Activated CD8-positive, alpha-beta memory T cell treated with anti-CD3 and anti-CD28 coated beads, Interleukin-2, amount 50 U/mL, for 24 hours (primary cell): ENCODE results near the gene SLC48A1.
"Not testable (repeated sequence)": the region's sequence is repeated elsewhere in the genome, so short reads cannot be mapped to it uniquely, and the experiment has no call there.

Experiments used
- DNase-seq: peaks from one replicate; pipeline ENCODE4 v3.0.0-alpha.2; 2020; ENCODE audit errors: extremely low read depth

SLC48A1 gene

DNA sequence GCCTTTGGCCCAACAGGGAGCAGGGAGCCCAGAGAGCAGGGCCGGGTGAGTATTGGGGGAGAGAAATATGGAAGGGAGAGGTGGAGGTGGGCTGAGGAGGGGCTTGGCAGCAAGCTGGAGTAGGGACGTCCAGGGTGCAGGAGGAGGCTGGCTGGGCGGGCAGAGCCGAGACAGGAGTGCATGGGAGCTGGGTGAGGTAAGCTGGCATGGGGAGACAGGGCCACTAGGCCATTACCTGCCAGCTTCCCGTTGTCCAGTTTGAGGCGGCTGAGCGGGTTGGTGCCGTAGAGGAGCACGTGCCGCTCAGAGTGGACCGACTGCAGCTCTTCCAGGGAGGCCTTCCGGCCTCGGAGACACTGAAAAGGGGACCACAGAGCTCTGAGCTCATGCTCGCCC lies 18.3 kb downstream of the SLC48A1 start:
- DNase-seq: no peak

DNA sequence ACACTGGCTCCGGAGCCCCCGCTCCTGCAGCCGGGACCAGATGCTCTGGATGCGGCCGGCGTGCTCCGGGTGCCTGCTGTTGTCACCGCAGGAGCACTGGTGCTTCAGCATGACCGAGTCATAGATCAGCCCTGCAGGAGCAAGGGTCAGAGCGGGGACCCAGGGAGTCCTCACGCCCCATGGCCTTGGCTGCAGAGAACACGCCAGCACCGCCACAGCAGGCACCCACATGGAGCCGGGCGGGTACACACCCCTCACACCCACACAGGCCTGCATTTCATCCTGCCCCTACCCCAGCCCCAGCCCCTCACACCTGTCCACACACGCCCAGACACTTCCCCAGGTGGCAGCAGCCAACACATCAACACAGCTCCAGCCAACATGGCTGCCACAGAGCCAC lies 18.8 kb downstream of the SLC48A1 start:
- no peak for DNase-seq

DNA sequence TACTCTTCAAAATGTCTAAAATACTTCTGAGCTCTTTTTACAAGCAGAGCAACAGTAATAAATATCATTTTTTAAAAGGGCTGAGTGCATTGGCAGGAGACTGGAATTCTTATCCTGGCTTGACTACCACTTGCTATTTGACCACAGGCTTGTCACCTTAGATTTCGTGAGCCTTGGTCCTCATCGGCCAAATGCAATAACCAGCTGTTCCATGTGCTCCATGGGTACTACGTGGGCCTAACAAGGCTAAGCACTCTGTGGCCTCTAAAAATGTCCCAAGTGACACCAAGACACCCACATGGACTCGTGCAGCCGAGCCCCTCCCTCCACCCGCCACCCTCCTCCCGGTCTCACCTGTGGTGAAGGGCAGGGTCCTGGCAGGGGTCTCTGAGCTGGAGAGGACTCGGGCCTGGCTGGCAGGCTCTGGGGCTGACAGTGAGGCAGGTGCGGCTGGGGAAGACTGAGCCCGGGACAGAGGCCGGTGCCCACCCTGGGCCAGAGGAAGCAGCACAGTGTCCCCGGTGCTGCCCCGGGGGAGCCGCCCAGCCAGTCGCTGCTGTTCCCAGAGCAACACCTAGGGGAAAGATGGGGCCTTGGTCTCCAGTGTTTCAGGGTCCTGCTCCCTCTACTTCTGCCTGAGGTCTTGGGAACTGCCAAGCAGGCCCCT lies 20.1 kb downstream of the SLC48A1 start:
- DNase-seq: no peak

DNA sequence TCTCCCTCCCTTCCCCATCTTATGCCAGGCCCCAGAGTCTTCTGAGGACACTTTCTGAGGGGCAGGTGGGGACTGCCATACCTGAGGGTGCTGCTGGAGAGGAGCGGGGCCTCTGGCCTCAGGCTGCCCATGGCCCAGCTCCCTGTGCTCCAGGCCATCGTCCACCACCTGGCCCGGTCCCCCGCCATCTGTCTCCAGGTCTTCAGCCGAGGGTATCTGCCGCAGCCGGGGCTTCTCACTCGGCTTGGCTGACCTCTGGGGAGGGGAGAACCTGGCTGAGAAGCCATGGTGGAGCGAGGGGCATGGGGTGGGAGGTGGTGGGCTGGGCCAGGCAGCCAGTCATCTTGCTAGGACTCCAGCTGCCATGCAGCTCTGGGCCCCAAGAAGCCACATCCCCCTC lies 21.6 kb downstream of the SLC48A1 start:
- no peak for DNase-seq

DNA sequence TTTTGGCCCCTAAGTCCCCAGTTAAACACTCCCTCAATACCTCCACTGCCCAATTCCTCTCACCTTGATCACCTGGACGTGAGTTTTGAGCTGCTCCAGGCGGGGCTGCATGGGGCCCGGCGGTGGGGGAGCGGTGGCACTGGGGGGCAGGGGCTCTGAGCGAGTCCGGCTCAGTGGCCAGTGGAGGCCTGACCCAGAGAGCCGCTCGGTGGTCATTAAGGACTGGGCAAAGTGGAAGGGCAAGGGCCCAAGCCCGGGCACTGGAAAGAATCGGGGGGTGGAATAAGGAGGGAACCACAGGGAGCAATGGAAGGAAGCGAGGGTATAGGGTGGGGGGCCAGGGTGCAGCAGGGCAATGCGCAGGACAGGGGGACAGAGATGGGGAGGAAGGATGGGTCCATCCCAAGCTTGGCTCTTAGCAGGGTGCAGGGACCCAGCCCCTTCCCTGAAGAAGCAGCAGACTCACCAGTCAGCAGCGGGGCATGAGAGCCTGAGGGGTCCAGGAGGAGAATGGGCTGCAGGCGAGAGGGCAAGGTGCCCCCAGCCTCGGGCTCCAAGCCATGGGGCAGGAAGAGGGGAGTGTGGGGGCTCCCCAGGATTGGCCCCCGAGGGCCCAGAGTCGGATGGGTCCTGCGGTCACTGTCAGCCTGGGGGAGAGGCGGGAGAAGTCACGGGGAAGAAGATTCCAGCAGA lies 22.2 kb downstream of the SLC48A1 start:
- no peak for DNase-seq

DNA sequence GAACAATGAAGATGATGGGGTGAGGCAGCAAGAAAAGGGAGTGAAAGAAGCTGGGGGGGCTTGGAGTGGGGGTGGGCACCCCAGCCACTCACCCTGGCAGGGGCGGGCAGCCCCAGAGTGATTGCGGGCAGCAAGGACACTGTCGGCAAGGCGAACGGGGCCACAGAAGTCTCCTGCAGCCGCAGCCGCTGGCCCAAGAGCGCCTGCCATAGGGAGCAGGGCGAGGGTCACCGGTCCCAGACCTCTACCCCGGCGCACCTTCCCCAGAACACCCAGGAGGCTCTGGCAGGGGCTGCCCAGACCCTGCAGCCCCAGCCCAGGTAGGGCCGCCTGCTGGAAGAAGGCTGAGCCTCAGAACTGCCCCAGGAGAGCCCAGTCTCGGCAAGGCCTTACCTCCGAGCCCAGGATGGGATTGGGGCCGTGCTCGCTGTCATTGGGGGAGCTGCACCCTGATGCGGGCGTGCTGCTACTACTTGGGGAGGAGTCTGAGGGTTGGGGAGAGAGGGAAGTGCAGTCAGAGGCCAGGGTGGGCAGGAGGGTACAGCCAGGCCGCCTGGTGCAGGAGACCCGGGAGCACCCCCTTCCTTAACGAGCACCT lies 22.9 kb downstream of the SLC48A1 start:
- DNase-seq: no peak

DNA sequence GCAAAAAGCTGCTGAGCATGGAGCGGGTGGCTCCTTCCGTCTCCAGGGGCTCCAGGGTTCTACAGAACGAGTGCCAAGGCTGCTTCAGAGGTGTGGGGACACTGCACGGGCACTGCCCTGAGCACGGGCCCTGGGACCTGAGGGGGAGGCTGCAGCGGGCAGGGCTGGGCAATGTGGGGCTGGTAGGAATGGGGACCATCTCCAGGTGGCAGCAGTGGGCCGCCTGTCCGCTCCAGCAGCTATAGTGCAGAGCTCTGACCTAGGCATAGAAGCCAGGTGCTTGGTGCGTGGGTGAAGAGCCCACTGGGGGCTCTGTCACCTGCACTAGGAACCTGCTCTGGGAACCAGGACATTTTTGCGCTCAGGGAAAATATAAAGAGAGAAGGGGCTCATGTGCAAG lies 24.4 kb downstream of the SLC48A1 start:
- DNase-seq: no peak

DNA sequence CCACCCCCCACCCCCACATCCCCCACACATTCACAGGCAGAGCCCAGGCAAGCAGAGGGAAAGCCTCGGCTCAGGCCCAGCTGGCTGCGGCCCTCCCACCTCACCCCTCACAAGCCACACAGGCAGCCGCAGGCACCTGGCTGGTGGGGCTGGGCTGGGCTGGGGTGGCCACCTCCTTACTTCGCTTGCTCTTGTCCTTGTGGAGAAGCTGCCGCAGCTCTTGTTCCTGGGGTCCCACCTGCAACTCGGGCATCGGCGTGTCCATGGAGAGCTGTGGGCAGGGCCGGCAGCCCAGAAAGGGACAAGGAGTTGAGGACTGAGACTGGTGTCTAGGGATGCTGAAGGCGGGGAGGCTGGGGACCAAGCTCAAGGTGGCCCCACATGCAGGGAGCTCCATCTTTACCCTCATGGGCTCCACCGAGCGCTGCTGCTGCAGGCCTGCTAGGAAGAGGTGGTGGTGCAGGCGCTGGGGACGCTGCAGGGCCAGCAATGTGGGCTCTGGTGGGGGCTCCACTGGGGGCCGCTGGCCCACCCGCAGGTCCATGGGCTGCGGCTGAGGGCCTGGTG lies 25.4 kb downstream of the SLC48A1 start:
- DNase-seq: no peak

DNA sequence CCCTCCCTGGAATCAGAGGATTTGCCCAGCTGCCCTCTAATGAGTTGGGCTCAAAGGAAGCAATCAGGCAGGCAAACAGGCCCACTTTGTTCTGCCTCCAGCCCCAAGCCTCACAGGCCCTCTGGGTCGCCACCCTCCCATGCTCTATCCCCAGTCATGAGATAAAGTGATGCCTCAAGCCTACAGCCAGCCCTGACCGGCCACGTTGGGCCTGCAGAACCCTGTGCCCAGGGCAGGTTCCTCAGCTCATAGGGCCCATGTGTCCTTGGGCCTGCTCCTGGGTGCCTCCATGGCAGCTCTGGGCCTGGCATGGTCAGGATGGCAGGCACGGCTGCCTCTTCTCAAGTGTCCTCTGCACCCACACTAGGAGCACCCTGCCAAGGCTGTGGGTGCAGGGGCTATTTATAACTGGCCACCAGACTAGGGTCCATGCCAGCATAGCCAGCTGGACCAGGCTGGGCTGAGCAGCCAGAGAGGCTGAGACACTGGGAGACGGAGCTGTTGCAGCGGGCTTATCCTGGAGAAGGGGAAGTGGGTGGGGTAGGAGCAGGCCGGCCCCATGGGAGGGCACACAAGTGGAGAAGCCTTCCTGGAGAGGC lies 26.4 kb downstream of the SLC48A1 start:
- DNase-seq: no peak

DNA sequence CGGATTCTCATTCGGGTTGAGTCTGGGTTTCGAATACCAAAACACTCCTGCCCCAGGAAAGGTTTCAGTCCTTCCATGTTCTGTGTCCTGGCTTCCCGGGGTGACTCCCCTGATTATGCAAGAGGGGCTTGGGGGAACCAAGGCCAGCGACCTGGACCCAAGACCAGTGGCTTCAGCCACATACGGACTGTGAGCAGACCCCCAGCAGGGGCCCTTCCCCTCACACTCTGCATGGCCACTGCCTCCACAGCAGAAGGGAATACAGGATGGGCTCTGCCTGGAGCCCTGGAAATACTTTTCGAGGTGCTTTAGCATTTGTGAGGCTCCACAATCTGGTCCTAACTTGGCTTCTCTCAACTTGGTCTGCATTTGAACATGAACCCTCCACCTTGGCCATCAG lies 27.5 kb downstream of the SLC48A1 start:
- no peak for DNase-seq

DNA sequence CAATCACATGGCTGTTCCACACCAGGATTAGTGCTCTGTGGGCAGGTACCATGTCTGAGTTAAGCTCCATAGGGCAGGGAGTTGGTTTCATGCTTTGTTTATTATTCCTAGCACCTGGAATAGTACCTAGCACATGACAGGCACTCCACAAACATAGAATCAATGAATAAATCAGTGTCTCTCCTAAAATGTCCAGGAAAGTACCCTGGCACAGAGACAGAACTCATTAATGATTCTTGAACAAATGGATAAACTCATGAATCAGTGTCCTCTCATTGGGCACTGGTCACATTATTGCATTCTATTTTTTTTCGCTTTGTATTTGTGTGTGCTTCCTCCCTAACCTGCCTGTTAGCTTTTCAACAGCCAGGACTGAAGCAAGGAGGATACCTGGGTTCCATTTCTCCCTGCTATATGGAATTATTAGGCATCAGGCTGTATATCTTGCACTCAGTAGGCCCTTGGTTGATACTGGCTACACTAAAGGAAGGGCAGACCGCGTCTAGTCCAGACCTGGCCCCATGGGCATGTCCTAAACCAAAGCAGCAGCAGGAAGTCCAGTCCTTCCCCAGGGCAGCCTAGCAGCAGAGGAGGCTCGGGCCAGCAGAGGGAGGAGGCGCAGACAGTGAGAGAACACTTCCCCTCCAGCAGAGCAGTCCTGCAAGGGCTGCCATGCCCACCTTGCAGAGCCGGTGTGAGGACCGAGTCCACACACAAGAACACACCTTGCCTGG lies 28.3 kb downstream of the SLC48A1 start:
- DNase-seq: no peak

DNA sequence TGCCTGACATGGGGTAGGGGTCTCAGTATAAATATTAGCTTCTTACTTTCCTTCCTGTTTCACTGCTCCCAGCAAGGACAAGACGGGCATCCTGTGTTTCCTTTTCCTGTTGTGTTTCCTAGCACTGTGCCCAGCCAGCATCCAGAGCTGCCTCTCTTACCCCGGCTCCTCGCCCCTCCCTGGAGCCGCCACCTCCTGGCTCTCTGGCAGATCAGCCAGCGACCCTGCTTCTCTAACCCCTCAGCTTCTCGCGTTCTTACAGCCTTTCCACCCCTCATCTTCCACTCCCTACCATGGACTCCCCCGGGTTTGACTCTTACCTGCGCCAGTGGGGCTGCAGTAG lies 28.8 kb downstream of the SLC48A1 start:
- no peak for DNase-seq

DNA sequence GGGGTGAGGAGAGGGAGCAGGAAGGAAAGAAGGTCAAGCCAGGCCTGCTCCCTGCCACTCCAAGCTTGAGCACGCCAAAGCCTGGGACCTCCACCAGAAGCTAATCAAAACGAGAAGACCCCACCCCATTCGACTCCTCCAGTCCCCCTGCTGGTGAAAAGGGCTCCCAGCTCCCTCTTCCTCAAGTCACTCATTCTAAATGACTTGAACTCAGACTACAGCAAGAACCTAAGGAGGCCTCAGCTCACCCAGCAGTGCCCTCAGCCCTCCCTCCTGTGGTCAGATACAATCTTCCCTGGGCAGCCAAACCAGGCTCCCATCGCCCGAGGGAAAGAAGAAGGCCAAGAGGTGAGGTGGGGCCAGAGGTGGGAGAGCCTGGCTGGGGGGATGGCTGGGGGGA lies 29.3 kb downstream of the SLC48A1 start:
- no peak for DNase-seq

DNA sequence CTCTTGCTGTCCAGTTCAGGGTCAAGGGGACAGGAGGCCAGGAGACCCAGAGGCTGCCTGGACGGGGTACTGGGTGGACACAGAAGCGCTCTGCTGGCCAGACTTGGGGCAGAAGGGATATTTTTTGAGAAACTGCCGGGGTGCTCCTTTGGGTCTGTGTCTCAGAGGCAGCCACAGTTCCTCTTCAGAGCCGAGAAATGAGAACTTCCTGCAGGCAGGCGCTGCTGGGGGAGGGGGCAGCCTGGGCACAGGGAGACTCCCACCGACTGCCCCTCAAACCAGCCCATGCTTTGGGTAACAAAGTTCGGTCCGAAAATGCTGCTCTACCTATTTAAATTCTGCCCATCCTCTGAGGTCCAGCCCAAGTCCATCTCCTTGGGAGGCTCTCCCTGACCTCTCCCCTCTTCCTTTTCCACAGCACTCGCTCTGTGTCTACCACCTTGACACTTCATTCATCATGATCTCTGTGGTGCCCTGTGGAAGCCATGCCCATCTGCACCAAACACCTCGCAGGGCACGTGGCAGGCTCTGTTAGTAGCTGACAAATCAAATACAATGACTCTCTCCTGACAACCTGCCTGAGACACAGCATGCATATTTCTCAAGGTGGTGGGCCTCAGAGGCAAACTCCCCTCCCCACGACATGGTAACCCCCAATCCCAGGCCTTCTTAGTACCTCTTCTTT lies 30.3 kb downstream of the SLC48A1 start:
- DNase-seq: no peak

DNA sequence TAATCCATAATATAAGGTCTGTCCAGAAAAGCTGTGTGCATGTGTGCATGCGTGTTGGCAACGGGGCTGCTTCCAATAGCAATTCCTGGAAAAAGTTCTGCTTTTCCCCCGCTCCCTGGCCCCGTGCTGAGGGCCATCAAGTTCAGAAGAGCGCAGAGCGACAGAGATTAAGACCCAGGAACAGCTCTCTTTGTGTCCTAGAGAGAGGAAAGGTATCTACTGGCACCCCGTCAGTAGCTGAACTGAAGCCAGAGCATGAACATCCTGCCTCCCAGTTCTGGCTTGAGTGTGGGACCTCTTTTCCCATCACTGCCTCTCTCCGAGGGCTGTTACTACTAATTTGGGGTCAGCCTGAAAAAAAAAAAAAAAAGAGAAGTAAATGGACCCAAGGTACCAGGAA lies 31.1 kb downstream of the SLC48A1 start:
- no peak for DNase-seq

DNA sequence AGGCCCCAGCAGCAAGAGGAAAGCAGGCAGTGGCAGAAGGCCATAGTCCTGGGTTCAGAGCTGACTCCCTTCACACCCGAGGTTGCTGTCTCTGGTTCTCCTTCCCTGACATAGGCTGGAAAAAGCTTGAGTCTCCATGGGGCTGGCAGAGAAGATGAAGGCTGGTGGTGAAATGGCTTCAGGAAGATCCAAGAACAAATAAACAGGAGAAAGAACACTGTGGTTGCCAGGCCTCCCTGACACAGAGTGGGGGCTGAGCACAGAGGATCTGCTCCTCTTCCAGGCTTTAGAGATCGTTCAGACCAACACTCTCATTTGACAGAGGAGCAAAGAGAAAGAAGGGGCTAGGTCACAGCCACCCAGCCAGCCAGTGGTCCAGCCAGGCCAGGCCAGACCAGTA lies 32.4 kb downstream of the SLC48A1 start:
- no peak for DNase-seq

DNA sequence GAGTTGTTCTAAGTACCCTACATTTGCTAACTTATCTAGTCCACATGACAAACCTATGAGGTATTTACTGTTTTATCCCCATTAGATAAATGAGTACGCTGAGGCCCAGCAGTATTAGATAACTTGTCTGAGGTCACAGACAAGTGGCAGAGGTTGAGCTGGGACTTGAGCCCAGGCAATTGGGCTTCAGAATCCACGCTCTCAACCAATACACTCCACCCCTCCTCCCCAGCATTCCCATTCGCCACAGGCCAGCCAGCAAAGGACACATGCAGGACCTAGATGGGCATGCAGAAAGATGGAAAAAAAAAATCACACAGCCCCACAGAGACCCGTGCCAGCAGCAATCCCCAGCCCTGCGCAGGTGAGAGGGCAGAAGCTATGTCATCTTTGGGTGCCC lies 34.3 kb downstream of the SLC48A1 start:
- no peak for DNase-seq

DNA sequence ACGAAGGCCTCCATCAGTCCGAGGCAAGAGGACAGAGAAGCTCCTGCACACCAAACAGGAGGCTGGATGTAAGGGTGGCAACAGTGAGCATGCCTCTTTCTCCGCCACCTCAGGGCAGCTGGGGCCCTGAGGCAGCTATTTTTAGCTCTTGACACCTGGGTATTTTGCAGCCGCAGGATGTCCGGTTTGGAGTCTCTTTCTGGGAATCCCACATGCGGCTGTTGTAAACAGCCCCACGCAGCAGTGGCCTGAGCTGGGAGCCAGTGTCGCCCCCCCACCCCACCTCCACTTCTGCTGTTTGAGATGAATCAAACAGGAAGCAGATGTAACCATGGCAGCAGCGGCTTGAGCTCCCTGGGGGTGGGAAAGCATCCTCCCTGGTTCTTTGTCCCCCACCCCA lies 35.0 kb downstream of the SLC48A1 start:
- DNase-seq: peak; percentile 66

DNA sequence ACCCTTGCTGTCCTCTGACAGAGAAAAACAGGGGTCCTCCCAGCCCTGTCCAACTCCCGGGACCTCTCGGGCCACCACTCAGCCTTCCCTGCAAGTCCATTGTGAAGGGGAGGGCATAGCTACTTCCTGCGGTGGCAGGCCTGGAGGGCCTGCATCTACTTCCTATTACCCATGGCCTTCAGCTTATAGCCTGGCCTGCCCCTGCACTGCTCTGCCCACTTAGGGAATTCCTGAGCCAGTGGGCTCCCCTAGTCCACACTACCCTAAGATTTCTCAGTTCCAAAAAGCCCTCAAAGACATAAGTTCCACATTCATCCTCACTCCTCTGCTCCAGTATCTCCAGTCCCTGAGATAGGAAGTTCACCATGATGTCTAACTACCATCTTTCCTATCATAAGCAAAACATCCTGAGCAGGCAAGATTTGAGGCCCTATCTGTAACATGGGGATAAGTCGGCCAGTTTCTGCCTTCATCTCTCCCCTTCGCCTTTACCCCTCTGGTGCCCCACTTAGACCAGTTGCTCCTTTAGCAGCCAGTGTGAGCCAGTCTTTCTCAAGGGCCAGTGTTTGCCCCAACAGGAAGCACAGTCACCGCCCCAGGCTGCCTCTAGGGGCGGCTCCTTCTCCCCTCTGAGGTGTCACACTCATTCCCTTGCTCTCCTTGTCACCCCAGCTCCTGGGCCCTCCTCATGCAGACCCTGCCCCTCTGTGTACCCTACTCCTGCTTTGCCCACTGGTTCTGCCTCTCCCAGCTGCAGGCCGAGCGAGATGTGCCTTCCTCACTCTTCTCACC lies 35.7 kb downstream of the SLC48A1 start:
- DNase-seq: no peak

DNA sequence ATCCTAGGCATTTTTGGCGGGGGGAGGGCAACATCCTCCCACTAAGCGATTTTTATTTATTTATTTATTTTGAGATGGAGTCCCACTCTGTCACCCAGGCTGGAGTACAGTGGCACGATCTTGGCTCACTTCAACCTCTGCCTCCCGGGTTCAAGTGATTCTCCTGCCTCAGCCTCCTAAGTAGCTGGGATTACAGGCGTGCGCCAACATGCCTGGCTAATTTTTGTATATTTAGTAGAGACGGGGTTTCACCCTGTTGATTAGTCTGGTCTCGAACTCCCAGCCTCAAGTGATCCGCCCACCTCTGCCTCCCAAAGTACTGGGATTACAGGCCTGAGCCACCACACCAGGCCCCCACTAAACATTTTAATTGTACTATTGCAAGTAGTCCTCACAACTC lies 36.5 kb downstream of the SLC48A1 start:
- not testable (repeated sequence) for DNase-seq

DNA sequence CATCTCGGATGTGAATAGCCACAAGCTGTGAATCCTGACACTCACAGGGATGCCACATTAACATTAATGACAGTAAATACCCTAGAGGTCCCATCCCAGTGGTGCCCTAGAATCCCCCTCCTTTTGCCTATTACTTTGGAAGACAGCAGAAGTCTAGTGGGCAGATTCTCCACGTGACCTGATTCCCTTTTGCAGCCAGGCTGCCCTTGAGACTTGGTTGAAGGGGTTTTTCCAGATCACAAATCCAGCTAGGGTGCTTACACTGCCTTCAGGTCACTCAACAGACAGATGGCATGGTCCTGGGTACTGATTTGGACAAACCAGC lies 38.0 kb downstream of the SLC48A1 start:
- DNase-seq: no peak
